ENCODE measurements around the gene TOGARAM2.

TOGARAM2 gene

DNA sequence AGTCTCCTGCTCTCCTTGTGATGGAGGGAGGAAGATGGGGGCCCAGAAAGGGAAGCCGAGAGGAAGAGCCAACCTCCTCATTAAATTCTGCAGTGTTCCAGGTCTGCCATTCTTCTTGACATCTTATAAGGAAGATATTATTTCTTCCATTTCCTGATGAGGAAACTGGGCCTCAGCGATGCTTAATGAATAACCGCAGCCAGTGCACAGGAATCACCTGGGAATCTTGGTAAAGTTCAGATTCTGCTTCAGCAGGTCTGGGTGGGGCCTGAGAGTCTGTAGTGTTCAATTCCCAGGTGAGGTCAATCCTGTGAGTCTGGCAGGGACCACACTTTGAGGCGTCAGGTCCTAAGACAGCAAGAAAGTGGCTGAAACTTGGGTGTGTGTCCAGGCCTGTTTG, 75.9 kb downstream of the TOGARAM2 start:
- H3K4me3 ChIP-seq (ENCODE audit: low read length), result no peak overlapping the region
- no peak overlapping the region for H3K4me2 ChIP-seq (ENCODE audit: low read length)
- H3K4me1 ChIP-seq (ENCODE audit: low read length), result no peaks in the 10 kb centered on the region
- H4K20me1 ChIP-seq (ENCODE audit: insufficient read depth, low read length), result no peaks in the 10 kb centered on the region
- no peak for TF ChIP-seq EZH2phosphoT487 (IDR thresholded peaks at IDR 0.05; ENCODE audit: low read depth)
- TF ChIP-seq, protein P1, sequence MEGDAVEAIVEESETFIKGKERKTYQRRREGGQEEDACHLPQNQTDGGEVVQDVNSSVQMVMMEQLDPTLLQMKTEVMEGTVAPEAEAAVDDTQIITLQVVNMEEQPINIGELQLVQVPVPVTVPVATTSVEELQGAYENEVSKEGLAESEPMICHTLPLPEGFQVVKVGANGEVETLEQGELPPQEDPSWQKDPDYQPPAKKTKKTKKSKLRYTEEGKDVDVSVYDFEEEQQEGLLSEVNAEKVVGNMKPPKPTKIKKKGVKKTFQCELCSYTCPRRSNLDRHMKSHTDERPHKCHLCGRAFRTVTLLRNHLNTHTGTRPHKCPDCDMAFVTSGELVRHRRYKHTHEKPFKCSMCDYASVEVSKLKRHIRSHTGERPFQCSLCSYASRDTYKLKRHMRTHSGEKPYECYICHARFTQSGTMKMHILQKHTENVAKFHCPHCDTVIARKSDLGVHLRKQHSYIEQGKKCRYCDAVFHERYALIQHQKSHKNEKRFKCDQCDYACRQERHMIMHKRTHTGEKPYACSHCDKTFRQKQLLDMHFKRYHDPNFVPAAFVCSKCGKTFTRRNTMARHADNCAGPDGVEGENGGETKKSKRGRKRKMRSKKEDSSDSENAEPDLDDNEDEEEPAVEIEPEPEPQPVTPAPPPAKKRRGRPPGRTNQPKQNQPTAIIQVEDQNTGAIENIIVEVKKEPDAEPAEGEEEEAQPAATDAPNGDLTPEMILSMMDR (IDR thresholded peaks at IDR 0.05; ENCODE audit: low read depth, low read length), result no peak
- no peak overlapping the region for H3K27ac ChIP-seq (ENCODE audit: low read length)
- no peak overlapping the region for H3K9ac ChIP-seq (ENCODE audit: low read length)
- no peaks in the 10 kb centered on the region for H3K79me2 ChIP-seq (ENCODE audit: low read length)
- no peaks in the 10 kb centered on the region for H3K9me3 ChIP-seq (ENCODE audit: insufficient read depth, low read length)
- H3K27me3 ChIP-seq (ENCODE audit: low read depth, low read length), result 0 out of 2 replicates have a peak, but pooled peaks cover 8% of the 10 kb centered on the region
- H3K36me3 ChIP-seq (replicated peaks; ENCODE audit: low read depth, low read length), result no peaks in the 10 kb centered on the region
- H2AFZ ChIP-seq (ENCODE audit: low read depth, low read length), result no peak overlapping the region

DNA sequence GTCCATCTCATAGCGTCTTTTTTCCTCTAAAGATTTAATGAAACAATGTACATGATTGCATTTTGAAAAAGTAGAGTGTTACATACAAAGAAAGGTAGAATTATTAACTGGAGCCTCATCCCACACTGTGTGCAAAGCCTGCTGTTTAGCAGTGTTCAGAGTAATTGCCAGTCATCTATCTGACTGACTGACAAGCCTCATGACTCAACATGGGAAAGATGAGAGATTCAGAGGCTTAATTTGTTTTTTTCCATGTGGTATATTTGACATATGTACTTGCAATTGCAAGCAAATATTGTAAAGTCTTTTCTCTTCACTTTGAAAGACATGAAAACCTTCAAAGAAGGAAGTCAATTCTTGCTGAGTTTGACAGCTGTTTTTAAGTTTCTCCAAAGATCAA, 78.5 kb downstream of the TOGARAM2 start:
- no peak for TF ChIP-seq EZH2phosphoT487 (IDR thresholded peaks at IDR 0.05; ENCODE audit: low read depth)
- TF ChIP-seq, protein P1 (IDR thresholded peaks at IDR 0.05; ENCODE audit: low read depth, low read length), result no peak
- Histone ChIP-seq H3K27ac (ENCODE audit: low read length) (no peak overlapping the region), H2AFZ (ENCODE audit: low read depth, low read length) (no peak overlapping the region), H3K27me3 (ENCODE audit: low read depth, low read length) (0 out of 2 replicates have a peak, but pooled peaks cover 8% of the 10 kb centered on the region), H3K4me1 (ENCODE audit: low read length) (no peaks in the 10 kb centered on the region), H3K9me3 (ENCODE audit: insufficient read depth, low read length) (no peaks in the 10 kb centered on the region), H4K20me1 (ENCODE audit: insufficient read depth, low read length) (no peaks in the 10 kb centered on the region), H3K4me2 (ENCODE audit: low read length) (no peak overlapping the region), H3K9ac (ENCODE audit: low read length) (no peak overlapping the region), H3K4me3 (ENCODE audit: low read length) (no peak overlapping the region), H3K79me2 (ENCODE audit: low read length) (no peaks in the 10 kb centered on the region), H3K36me3 (replicated peaks; ENCODE audit: low read depth, low read length) (no peaks in the 10 kb centered on the region)

DNA sequence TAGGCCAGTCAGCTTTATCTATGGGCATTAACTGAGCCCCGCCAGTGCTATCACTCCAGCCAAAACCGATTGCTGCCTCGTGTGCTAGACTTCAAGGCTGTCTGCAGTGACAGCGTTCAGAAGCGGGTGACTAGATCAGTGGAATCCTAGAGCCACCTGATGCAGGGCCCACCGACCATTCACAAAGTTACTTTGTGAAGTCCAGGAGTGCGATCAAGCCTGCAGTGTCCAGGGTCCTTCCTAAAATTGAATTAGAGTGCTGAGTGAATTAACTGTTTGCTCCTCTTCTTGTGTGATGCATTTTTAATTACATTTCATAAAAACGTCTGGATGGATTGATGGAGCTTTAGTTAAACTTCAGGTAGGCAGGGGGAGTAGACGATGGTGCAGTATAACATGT, 79.3 kb downstream of the TOGARAM2 start:
- no peak overlapping the region for H3K4me3 ChIP-seq (ENCODE audit: low read length)
- no peak overlapping the region for H3K27ac ChIP-seq (ENCODE audit: low read length)
- H2AFZ ChIP-seq (ENCODE audit: low read depth, low read length), result no peak overlapping the region
- TF ChIP-seq EZH2phosphoT487 (IDR thresholded peaks at IDR 0.05; ENCODE audit: low read depth), result no peak
- TF ChIP-seq, protein P1 (IDR thresholded peaks at IDR 0.05; ENCODE audit: low read depth, low read length), result no peak
- no peaks in the 10 kb centered on the region for H3K9me3 ChIP-seq (ENCODE audit: insufficient read depth, low read length)
- H3K9ac ChIP-seq (ENCODE audit: low read length), result no peak overlapping the region
- H3K79me2 ChIP-seq (ENCODE audit: low read length), result no peaks in the 10 kb centered on the region
- 0 out of 2 replicates have a peak, but pooled peaks cover 8% of the 10 kb centered on the region for H3K27me3 ChIP-seq (ENCODE audit: low read depth, low read length)
- H3K36me3 ChIP-seq (replicated peaks; ENCODE audit: low read depth, low read length), result no peaks in the 10 kb centered on the region
- no peak overlapping the region for H3K4me2 ChIP-seq (ENCODE audit: low read length)
- no peaks in the 10 kb centered on the region for H3K4me1 ChIP-seq (ENCODE audit: low read length)
- H4K20me1 ChIP-seq (ENCODE audit: insufficient read depth, low read length), result no peaks in the 10 kb centered on the region

DNA sequence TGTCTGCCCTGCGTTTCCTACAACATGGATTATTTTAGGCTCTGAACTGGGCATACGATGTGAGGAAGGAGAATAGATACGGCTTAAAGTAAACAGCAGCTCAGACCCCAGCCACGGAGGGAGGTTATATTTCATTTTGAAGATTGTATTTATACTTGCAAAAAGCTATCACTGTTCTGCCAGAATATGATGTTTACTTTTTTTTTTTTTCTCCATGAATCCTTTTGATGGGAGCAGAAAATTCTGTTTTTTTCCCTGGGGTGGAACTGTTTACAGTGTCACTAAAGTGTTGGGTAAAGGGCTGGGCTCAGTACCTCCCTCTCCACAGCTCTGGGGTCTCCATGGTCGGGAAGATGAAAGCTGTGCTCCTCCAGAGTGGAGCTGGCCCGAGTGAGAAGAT, 80.1 kb downstream of the TOGARAM2 start:
- H3K9ac ChIP-seq (ENCODE audit: low read length), result no peak overlapping the region
- H3K27me3 ChIP-seq (ENCODE audit: low read depth, low read length), result 0 out of 2 replicates have a peak, but pooled peaks cover 8% of the 10 kb centered on the region
- H3K9me3 ChIP-seq (ENCODE audit: insufficient read depth, low read length), result no peaks in the 10 kb centered on the region
- no peaks in the 10 kb centered on the region for H4K20me1 ChIP-seq (ENCODE audit: insufficient read depth, low read length)
- H3K36me3 ChIP-seq (replicated peaks; ENCODE audit: low read depth, low read length), result no peaks in the 10 kb centered on the region
- no peaks in the 10 kb centered on the region for H3K79me2 ChIP-seq (ENCODE audit: low read length)
- H2AFZ ChIP-seq (ENCODE audit: low read depth, low read length), result no peak overlapping the region
- no peaks in the 10 kb centered on the region for H3K4me1 ChIP-seq (ENCODE audit: low read length)
- no peak overlapping the region for H3K27ac ChIP-seq (ENCODE audit: low read length)
- no peak overlapping the region for H3K4me2 ChIP-seq (ENCODE audit: low read length)
- no peak for TF ChIP-seq EZH2phosphoT487 (IDR thresholded peaks at IDR 0.05; ENCODE audit: low read depth)
- TF ChIP-seq, protein P1 (IDR thresholded peaks at IDR 0.05; ENCODE audit: low read depth, low read length), result no peak
- H3K4me3 ChIP-seq (ENCODE audit: low read length), result no peak overlapping the region

Measured in OCI-LY3 (cell line).